Measurements from ENCODE around the gene SPOCK3.

DNA sequence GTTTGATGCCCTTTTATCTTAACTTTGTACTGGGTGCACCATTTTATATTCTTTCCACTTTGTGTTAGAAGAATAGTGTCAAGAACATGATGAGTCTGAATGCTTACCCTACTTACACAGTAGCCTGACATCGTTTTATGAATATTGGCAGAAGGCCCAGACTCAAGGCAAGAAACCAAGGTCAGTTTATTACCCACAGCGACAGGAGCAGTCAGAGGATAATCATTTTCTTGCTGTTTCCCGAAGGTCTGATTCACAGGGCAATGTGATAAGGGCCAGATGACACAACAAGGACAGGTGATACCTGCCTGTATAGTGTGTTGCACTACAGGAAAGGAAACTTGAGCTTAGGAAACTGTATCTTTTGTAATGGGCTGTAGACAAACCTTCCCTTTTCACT lies 417.4 kb downstream of the SPOCK3 start:
- TF ChIP-seq, protein P1, sequence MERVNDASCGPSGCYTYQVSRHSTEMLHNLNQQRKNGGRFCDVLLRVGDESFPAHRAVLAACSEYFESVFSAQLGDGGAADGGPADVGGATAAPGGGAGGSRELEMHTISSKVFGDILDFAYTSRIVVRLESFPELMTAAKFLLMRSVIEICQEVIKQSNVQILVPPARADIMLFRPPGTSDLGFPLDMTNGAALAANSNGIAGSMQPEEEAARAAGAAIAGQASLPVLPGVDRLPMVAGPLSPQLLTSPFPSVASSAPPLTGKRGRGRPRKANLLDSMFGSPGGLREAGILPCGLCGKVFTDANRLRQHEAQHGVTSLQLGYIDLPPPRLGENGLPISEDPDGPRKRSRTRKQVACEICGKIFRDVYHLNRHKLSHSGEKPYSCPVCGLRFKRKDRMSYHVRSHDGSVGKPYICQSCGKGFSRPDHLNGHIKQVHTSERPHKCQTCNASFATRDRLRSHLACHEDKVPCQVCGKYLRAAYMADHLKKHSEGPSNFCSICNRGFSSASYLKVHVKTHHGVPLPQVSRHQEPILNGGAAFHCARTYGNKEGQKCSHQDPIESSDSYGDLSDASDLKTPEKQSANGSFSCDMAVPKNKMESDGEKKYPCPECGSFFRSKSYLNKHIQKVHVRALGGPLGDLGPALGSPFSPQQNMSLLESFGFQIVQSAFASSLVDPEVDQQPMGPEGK (CRISPR knock-in tag; IDR thresholded peaks at IDR 0.05; ENCODE audit: borderline replicate concordance): no peak
- TF ChIP-seq, protein P2, sequence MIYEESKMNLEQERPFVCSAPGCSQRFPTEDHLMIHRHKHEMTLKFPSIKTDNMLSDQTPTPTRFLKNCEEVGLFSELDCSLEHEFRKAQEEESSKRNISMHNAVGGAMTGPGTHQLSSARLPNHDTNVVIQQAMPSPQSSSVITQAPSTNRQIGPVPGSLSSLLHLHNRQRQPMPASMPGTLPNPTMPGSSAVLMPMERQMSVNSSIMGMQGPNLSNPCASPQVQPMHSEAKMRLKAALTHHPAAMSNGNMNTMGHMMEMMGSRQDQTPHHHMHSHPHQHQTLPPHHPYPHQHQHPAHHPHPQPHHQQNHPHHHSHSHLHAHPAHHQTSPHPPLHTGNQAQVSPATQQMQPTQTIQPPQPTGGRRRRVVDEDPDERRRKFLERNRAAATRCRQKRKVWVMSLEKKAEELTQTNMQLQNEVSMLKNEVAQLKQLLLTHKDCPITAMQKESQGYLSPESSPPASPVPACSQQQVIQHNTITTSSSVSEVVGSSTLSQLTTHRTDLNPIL (CRISPR knock-in tag; IDR thresholded peaks at IDR 0.05; ENCODE audit: low read depth): no peak
- TF ChIP-seq SNAI2 (CRISPR knock-in tag; IDR thresholded peaks at IDR 0.05) (no peak), ZNF565 (CRISPR knock-in tag; conservative IDR thresholded peaks at IDR 0.05; ENCODE audit: low read depth) (no peak), OSR1 (CRISPR knock-in tag; IDR thresholded peaks at IDR 0.05) (no peak), ISL1 (CRISPR knock-in tag; IDR thresholded peaks at IDR 0.05) (no peak), CSDC2 (CRISPR knock-in tag; IDR thresholded peaks at IDR 0.05) (no peak), ZFP30 (CRISPR knock-in tag; IDR thresholded peaks at IDR 0.05) (no peak), RARB (CRISPR knock-in tag; IDR thresholded peaks at IDR 0.05) (no peak)
